Medulla oblongata (tissue), 1 donor: ENCODE data around the gene MAN2A2.
"Not testable (repeated sequence)": the region's sequence is repeated elsewhere in the genome, so short reads cannot be mapped to it uniquely, and the experiment has no call there.

ENCODE experiments used
- DNase-seq: peaks from one replicate; pipeline ENCODE4 v3.0.0-alpha.2; 2015; ENCODE audit errors: extremely low spot score

The MAN2A2 gene

GRCh38 chr15:90903733-90904536 lies 833 bp downstream of the MAN2A2 start:
- DNase-seq = no peak

- no peak for DNase-seq
These were observed 1.6 kb downstream of the MAN2A2 start for GRCh38 chr15:90904746-90905145.

GRCh38 chr15:90905306-90906180 lies 2.4 kb downstream of the MAN2A2 start:
- DNase-seq = no peak

- no peak for DNase-seq
These were observed 3.2 kb downstream of the MAN2A2 start for GRCh38 chr15:90906181-90906849.

GRCh38 chr15:90907051-90907660 lies 4.1 kb downstream of the MAN2A2 start:
- no peak for DNase-seq

GRCh38 chr15:90907838-90908507 lies 4.9 kb downstream of the MAN2A2 start:
- peak; percentile 58 for DNase-seq

- not testable (repeated sequence) for DNase-seq
These were observed 6.3 kb downstream of the MAN2A2 start for GRCh38 chr15:90909449-90909848.

GRCh38 chr15:90909976-90910375 lies 6.9 kb downstream of the MAN2A2 start:
- no peak for DNase-seq

- no peak for DNase-seq
These were observed 7.6 kb downstream of the MAN2A2 start for GRCh38 chr15:90910441-90911301.

- no peak for DNase-seq
These were observed 8.2 kb downstream of the MAN2A2 start for GRCh38 chr15:90911302-90911623.

GRCh38 chr15:90911906-90912769 lies 9.0 kb downstream of the MAN2A2 start:
- no peak for DNase-seq

- no peak for DNase-seq
These were observed 9.6 kb downstream of the MAN2A2 start for GRCh38 chr15:90912770-90913075.

GRCh38 chr15:90913398-90913944 lies 10.4 kb downstream of the MAN2A2 start:
- DNase-seq = no peak

GRCh38 chr15:90914305-90915080 lies 11.4 kb downstream of the MAN2A2 start:
- DNase-seq = no peak

- no peak for DNase-seq
These were observed 12.2 kb downstream of the MAN2A2 start for GRCh38 chr15:90915216-90915807.

- DNase-seq = peak; percentile 65
These were observed 12.8 kb downstream of the MAN2A2 start for GRCh38 chr15:90915808-90916440.

- no peak for DNase-seq
These were observed 13.4 kb downstream of the MAN2A2 start for GRCh38 chr15:90916461-90916860.

- no peak for DNase-seq
These were observed 14.5 kb downstream of the MAN2A2 start for GRCh38 chr15:90917569-90917968.
